GM19043 (cell line): ENCODE measurements around the gene PCP4.

ENCODE experiments used
- ATAC-seq: cut with Tn5 transposase; IDR thresholded peaks from one replicate; pipeline ENCODE4 v1.9.1; 2021; ENCODE audit warnings: low read depth; ENCODE audit not compliant: unreplicated experiment

The PCP4 gene

GRCh38 chr21:39968010-39968409 lies 100.8 kb downstream of the PCP4 start:
- ATAC-seq: no peak

- no peak for ATAC-seq
Measured at GRCh38 chr21:39969691-39970364, 102.6 kb downstream of the PCP4 start.

GRCh38 chr21:39971956-39972355 lies 104.7 kb downstream of the PCP4 start:
- no peak for ATAC-seq

GRCh38 chr21:39972471-39972870 lies 105.2 kb downstream of the PCP4 start:
- ATAC-seq: no peak

DNA sequence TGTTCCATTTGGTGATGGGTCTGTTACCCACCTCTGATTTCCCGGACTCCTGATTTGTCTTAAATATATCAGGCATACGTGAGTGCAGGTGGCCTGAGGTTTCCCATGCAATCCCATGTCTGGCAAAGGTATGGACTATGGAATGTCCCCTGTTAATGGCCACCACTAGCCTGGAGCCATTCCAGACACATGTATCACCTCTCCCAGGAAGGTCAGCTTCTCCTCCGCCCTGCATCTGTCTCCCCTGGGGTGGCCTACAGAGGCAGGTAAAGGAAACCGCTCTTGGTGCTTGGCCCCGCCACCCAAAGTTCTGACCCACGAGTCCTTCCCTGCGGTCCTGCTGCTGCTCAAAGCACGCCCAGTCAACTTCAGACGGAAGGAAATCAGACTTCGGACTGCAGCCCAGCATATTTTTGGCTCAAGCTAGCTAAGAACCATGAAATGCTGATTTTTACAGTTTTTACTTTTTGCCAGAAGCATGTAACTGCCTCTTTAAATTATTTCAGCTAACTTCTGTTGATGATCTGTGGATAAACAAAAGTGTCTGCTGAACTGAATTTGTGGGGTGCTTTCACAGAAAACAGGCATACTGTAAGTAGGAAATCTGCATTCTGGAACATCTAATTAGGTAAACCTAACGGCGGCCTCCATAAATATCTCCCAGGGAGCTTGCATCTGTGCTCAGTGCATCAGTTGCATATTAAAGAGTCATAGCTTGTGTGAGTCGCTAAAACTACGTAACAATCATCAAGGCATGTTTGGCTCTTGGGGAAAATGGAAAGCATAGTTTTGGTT lies 105.9 kb downstream of the PCP4 start:
- ATAC-seq: no peak

DNA sequence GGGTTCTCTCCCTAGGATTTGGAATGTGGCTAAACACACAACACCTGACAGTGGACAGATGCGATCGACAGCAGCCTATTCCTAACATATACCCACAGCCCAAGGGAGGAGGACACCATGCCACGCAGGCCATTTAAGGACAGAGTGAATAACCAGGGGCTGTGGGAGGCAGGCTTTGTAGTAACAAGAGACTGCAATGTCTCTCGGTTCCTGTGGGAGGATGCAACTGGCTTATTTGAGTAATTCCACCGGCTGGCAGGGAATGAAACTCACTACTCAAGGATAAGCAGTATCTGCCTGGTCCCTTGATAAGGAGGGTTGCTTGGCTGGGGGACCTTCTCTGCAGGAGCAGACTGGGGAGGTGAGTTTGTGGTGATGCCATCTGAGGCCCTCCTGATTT lies 109.6 kb downstream of the PCP4 start:
- no peak for ATAC-seq
